Liver (tissue), 3 donors: ENCODE data around the gene ZMYM3.

Experiments used
- JUND ChIP-seq, 2 donors: IDR thresholded peaks; 2 replicates each; pipeline ENCODE4 v1.6.1; 2016; ENCODE audit warnings: antibody characterized with exemption in 2 of 2
- RAD21 ChIP-seq, 2 donors: IDR thresholded peaks; 2 replicates each; pipeline ENCODE4 v1.6.1; 2016; ENCODE audit warnings: antibody characterized with exemption in 2 of 2, mild to moderate bottlenecking in 2 of 2
- TAF1 ChIP-seq: conservative IDR thresholded peaks from 2 replicates; pipeline ENCODE4 v1.6.1; 2016; ENCODE audit warnings: antibody characterized with exemption, mild to moderate bottlenecking
- TF ChIP-seq, protein P1 (sequence below): IDR thresholded peaks from 2 replicates; pipeline ENCODE4 v1.6.1; 2016; ENCODE audit warnings: antibody characterized with exemption, mild to moderate bottlenecking
- TF ChIP-seq, protein P2 (sequence below): fragments of 150-350 bp; IDR thresholded peaks from 2 replicates; pipeline ENCODE4 v1.5.1; 2017; ENCODE audit warnings: improper control_type of control experiment, low read depth, low read length; ENCODE audit not compliant: missing input control
- donor health status: healthy.
- donor health status: healthy.

GRCh38 chrX:71212536-71212935, 41.4 kb downstream of the ZMYM3 start:
- TF ChIP-seq RAD21 (IDR thresholded peaks at IDR 0.05) (no peak), TAF1 (no peak), JUND (IDR thresholded peaks at IDR 0.05) (no peak)
- TF ChIP-seq, protein P1, sequence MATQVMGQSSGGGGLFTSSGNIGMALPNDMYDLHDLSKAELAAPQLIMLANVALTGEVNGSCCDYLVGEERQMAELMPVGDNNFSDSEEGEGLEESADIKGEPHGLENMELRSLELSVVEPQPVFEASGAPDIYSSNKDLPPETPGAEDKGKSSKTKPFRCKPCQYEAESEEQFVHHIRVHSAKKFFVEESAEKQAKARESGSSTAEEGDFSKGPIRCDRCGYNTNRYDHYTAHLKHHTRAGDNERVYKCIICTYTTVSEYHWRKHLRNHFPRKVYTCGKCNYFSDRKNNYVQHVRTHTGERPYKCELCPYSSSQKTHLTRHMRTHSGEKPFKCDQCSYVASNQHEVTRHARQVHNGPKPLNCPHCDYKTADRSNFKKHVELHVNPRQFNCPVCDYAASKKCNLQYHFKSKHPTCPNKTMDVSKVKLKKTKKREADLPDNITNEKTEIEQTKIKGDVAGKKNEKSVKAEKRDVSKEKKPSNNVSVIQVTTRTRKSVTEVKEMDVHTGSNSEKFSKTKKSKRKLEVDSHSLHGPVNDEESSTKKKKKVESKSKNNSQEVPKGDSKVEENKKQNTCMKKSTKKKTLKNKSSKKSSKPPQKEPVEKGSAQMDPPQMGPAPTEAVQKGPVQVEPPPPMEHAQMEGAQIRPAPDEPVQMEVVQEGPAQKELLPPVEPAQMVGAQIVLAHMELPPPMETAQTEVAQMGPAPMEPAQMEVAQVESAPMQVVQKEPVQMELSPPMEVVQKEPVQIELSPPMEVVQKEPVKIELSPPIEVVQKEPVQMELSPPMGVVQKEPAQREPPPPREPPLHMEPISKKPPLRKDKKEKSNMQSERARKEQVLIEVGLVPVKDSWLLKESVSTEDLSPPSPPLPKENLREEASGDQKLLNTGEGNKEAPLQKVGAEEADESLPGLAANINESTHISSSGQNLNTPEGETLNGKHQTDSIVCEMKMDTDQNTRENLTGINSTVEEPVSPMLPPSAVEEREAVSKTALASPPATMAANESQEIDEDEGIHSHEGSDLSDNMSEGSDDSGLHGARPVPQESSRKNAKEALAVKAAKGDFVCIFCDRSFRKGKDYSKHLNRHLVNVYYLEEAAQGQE = no peak
- TF ChIP-seq, protein P2, sequence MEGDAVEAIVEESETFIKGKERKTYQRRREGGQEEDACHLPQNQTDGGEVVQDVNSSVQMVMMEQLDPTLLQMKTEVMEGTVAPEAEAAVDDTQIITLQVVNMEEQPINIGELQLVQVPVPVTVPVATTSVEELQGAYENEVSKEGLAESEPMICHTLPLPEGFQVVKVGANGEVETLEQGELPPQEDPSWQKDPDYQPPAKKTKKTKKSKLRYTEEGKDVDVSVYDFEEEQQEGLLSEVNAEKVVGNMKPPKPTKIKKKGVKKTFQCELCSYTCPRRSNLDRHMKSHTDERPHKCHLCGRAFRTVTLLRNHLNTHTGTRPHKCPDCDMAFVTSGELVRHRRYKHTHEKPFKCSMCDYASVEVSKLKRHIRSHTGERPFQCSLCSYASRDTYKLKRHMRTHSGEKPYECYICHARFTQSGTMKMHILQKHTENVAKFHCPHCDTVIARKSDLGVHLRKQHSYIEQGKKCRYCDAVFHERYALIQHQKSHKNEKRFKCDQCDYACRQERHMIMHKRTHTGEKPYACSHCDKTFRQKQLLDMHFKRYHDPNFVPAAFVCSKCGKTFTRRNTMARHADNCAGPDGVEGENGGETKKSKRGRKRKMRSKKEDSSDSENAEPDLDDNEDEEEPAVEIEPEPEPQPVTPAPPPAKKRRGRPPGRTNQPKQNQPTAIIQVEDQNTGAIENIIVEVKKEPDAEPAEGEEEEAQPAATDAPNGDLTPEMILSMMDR = no peak
